HCT116 (cell line): ENCODE results near the gene ESF1. TPM values are rescaled to one million over a fixed set of nuclear protein-coding genes. Genes with fewer than 3 reads are reported as not detected.

Experiments
- ATAC-seq: fragments of 200-7000 bp; cut with Tn5 transposase; 2 replicates; pipeline ENCODE4 v1.9.1; 2020; ENCODE audit warnings: mild to moderate bottlenecking, moderate library complexity
- BruUV-seq: library from RNA; stranded (reverse); fragments of 400-500 nt; replicated peaks from 2 replicates; lab custom pipeline; 2021; lab: Mats Ljungman, UMichigan
- CTCF ChIA-PET: fragments of 300-600 bp; sonication (Branson Sonifier 250); formaldehyde crosslinking; loops from one replicate; lab custom pipeline; 2021; ENCODE audit warnings: antibody characterized with exemption; lab: Charles Lee
- POLR2A ChIA-PET: fragments of 300-600, 350-600 bp; sonication (Branson Sonifier 250); formaldehyde crosslinking; loops from one replicate; lab custom pipeline; 2021; ENCODE audit warnings: antibody characterized with exemption; lab: Charles Lee
- RAD21 ChIA-PET, 2 experiments: fragments of 300-600 bp; sonication (Branson Sonifier 250); formaldehyde crosslinking; loops; one replicate each; lab custom pipeline; 2023; ENCODE audit warnings: low total read pairs in 2 of 2; ENCODE audit not compliant: uncharacterized antibody in 2 of 2, unreplicated experiment in 2 of 2, low non-redundant PET in 1 of 2; lab: Charles Lee
- DNase-seq: peaks from one replicate; pipeline ENCODE4 v3.0.0-alpha.2; 2010; ENCODE audit warnings: low read depth, low spot score
- H2AFZ ChIP-seq: fragments of 200-600 bp; shearing (Covaris generic), sonication (generic); 2 replicates; pipeline ENCODE4 v1.6.1; 2017; ENCODE audit warnings: low read depth, mixed run types, mixed read lengths, antibody characterized with exemption, low read length; ENCODE audit not compliant: poor library complexity, severe bottlenecking
- H3K27ac ChIP-seq: 2 replicates; pipeline ENCODE4 v1.5.1; 2012; ENCODE audit warnings: low read depth, low read length
- H3K27me3 ChIP-seq: fragments of 200-600 bp; sonication (generic); 2 replicates; pipeline ENCODE4 v1.6.1; 2016; ENCODE audit warnings: mixed run types, low read length, mixed read lengths; ENCODE audit not compliant: insufficient read depth
- H3K36me3 ChIP-seq, 2 experiments: fragments of 200-500 bp in 1 of 2; fragments of 200-600 bp in 1 of 2; sonication (Bioruptor generic) in 1 of 2; sonication (generic) in 1 of 2; 2 replicates each; pipeline versions ENCODE4 v1.5.1 to v1.6.1; 2014 to 2016; ENCODE audit warnings: low read length in 2 of 2, inconsistent platforms in 1 of 2, mixed read lengths in 1 of 2, mixed run types in 1 of 2; ENCODE audit not compliant: insufficient read depth in 2 of 2, control insufficient read depth in 1 of 2
- H3K4me1 ChIP-seq, 2 experiments: fragments of 200-600 bp in 1 of 2; sonication (generic) in 1 of 2; 2 replicates each; pipeline versions ENCODE4 v1.5.1 to v1.6.1; 2012 to 2017; ENCODE audit warnings: low read length in 2 of 2, inconsistent platforms in 1 of 2, mild to moderate bottlenecking in 1 of 2, mixed read lengths in 1 of 2, mixed run types in 1 of 2, moderate library complexity in 1 of 2; ENCODE audit not compliant: insufficient read depth in 2 of 2, control insufficient read depth in 1 of 2
- H3K4me2 ChIP-seq: fragments of 200-600 bp; sonication (generic); 2 replicates; pipeline ENCODE4 v1.6.1; 2017; ENCODE audit warnings: mixed run types, low read length, mixed read lengths
- H3K4me3 ChIP-seq, 2 experiments: fragments of 200-600 bp in 1 of 2; sonication (generic) in 1 of 2; replicated peaks in 1 of 2; 2 replicates each; pipeline ENCODE4 v1.5.1; 2011 to 2016; ENCODE audit warnings: low read length in 2 of 2, control low read depth in 1 of 2, low read depth in 1 of 2, mild to moderate bottlenecking in 1 of 2, mixed read lengths in 1 of 2, mixed run types in 1 of 2
- H3K79me2 ChIP-seq: fragments of 200-600 bp; sonication (generic); 2 replicates; pipeline ENCODE4 v1.6.1; 2017; ENCODE audit warnings: mild to moderate bottlenecking, mixed run types, low read length, moderate library complexity, mixed read lengths; ENCODE audit not compliant: insufficient read depth
- H3K9ac ChIP-seq: fragments of 200-600 bp; sonication (generic); 2 replicates; pipeline ENCODE4 v1.6.1; 2016; ENCODE audit warnings: low read length, mixed read lengths
- H3K9me2 ChIP-seq: fragments of 200-600 bp; sonication (generic), shearing (Covaris generic); 2 replicates; pipeline ENCODE4 v1.6.1; 2017; ENCODE audit warnings: mixed run types, mild to moderate bottlenecking, moderate library complexity; ENCODE audit not compliant: insufficient read depth
- H3K9me3 ChIP-seq, 2 experiments: fragments of 200-500 bp in 1 of 2; fragments of 200-600 bp in 1 of 2; sonication (Bioruptor generic) in 1 of 2; sonication (generic) in 1 of 2; 2 replicates each; pipeline ENCODE4 v1.6.1; 2014 to 2017; ENCODE audit warnings: low read length in 2 of 2, mixed read lengths in 2 of 2, inconsistent platforms in 1 of 2, low read depth in 1 of 2, mild to moderate bottlenecking in 1 of 2, mixed run types in 1 of 2, moderate library complexity in 1 of 2; ENCODE audit not compliant: control insufficient read depth in 1 of 2, insufficient read depth in 1 of 2
- H4K20me1 ChIP-seq: fragments of 200-600 bp; sonication (generic), shearing (Covaris generic); 2 replicates; pipeline ENCODE4 v1.6.1; 2017; ENCODE audit warnings: mixed run types, mild to moderate bottlenecking, moderate library complexity; ENCODE audit not compliant: insufficient read depth
- ATF3 ChIP-seq: IDR thresholded peaks from 2 replicates; pipeline ENCODE4 v1.6.1; 2012
- CBX3 ChIP-seq: IDR thresholded peaks from 2 replicates; pipeline ENCODE4 v1.6.1; 2012; ENCODE audit warnings: low read depth
- CTCF ChIP-seq, 3 experiments: fragments of 200-600 bp in 1 of 3; sonication (generic) in 1 of 3; IDR thresholded peaks in 2 of 3; conservative IDR thresholded peaks in 1 of 3; 2 replicates each; pipeline ENCODE4 v1.5.1; 2012 to 2017; ENCODE audit warnings: low read depth in 2 of 3, low read length in 2 of 3, antibody characterized with exemption in 1 of 3, borderline replicate concordance in 1 of 3, control low read depth in 1 of 3, mild to moderate bottlenecking in 1 of 3, mixed read lengths in 1 of 3, mixed run types in 1 of 3, moderate library complexity in 1 of 3; ENCODE audit not compliant: insufficient read depth in 1 of 3
- EGR1 ChIP-seq: IDR thresholded peaks from 2 replicates; pipeline ENCODE4 v1.6.1; 2012; ENCODE audit warnings: low read depth
- ELF1 ChIP-seq: IDR thresholded peaks from 2 replicates; pipeline ENCODE4 v1.6.1; 2012; ENCODE audit warnings: low read depth, borderline replicate concordance
- FOSL1 ChIP-seq: IDR thresholded peaks from 2 replicates; pipeline ENCODE4 v1.6.1; 2012; ENCODE audit warnings: low read depth
- MAX ChIP-seq: IDR thresholded peaks from 2 replicates; pipeline ENCODE4 v1.6.1; 2012
- POLR2A ChIP-seq: IDR thresholded peaks from 2 replicates; pipeline ENCODE4 v1.7.0; 2011; ENCODE audit warnings: borderline replicate concordance; ENCODE audit not compliant: insufficient read depth, insufficient read length; ENCODE audit errors: extremely low read depth
- POLR2AphosphoS5 ChIP-seq: IDR thresholded peaks from 2 replicates; pipeline ENCODE4 v1.6.1; 2011; ENCODE audit warnings: mild to moderate bottlenecking, low read depth, low read length, moderate library complexity
- RAD21 ChIP-seq: IDR thresholded peaks from 2 replicates; pipeline ENCODE4 v1.6.1; 2012; ENCODE audit warnings: low read depth, mild to moderate bottlenecking
- REST ChIP-seq: IDR thresholded peaks from 2 replicates; pipeline ENCODE4 v1.6.1; 2012; ENCODE audit warnings: low read depth
- SIN3A ChIP-seq: IDR thresholded peaks from 2 replicates; pipeline ENCODE4 v1.6.1; 2012; ENCODE audit warnings: low read depth
- SP1 ChIP-seq: IDR thresholded peaks from 2 replicates; pipeline ENCODE4 v1.6.1; 2012; ENCODE audit warnings: low read depth
- TCF7L2 ChIP-seq: IDR thresholded peaks from 2 replicates; pipeline ENCODE4 v1.7.0; 2011; ENCODE audit warnings: borderline replicate concordance, inconsistent platforms; ENCODE audit not compliant: insufficient read depth, insufficient read length; ENCODE audit errors: extremely low read depth
- ZNF274 ChIP-seq: fragments of 200-500 bp; sonication (Bioruptor generic); IDR thresholded peaks from 2 replicates; pipeline ENCODE4 v1.6.1; 2014; ENCODE audit warnings: mild to moderate bottlenecking, low read depth, low read length, inconsistent platforms
- intact Hi-C: fragments of 100-400 bp; cut with micrococcal nuclease; formaldehyde crosslinking; loops from 2 replicates; pipeline ENCODE4 v1.10.0; 2022
- total RNA-seq: library from RNA; stranded (reverse); gene quantifications from one replicate; pipeline ENCODE4 v1.2.1, GENCODE V29; 2021; ENCODE audit not compliant: unreplicated experiment

The ESF1 gene
- total RNA-seq, 1 experiment from 2014 or later: 25.4 TPM

GRCh38 chr20:13809373-13809772 lies 24.7 kb upstream of the ESF1 start:
- H3K4me1 ChIP-seq: no peaks in the 10 kb centered on the region
- H4K20me1 ChIP-seq: no peaks in the 10 kb centered on the region
- no peaks in the 10 kb centered on the region for H3K9me3 ChIP-seq
- intact Hi-C loops: no loop called here
- BruUV-seq: no TSS peak
- H2AFZ ChIP-seq: no peak overlapping the region
- ChIA-PET RAD21 (no interaction called here), POLR2A (no interaction called here), CTCF (no interaction called here)
- no peaks in the 10 kb centered on the region for H3K79me2 ChIP-seq
- peaks cover 41 to 58% of the 10 kb centered on the region in 2 experiments for H3K36me3 ChIP-seq
- no peak overlapping the region for H3K4me3 ChIP-seq
- H3K9ac ChIP-seq: no peak overlapping the region
- no peaks in the 10 kb centered on the region for H3K27me3 ChIP-seq
- H3K9me2 ChIP-seq: no peaks in the 10 kb centered on the region
- ATAC-seq (no peak), DNase-seq (no peak)
- no peak overlapping the region for H3K27ac ChIP-seq
- no peak overlapping the region for H3K4me2 ChIP-seq
- no peak for TF ChIP-seq SP1
- TF ChIP-seq RAD21: no peak
- no peak for TF ChIP-seq ELF1
- no peak for TF ChIP-seq POLR2A

- Histone ChIP-seq H3K27me3 (no peaks in the 10 kb centered on the region), H2AFZ (no peak overlapping the region), H4K20me1 (peaks cover 6% of the 10 kb centered on the region; the same call in 1 of the 2 replicates), H3K4me3 (no peak overlapping the region), H3K9ac (no peak overlapping the region), H3K9me2 (no peaks in the 10 kb centered on the region), H3K79me2 (peaks cover 5% of the 10 kb centered on the region; the same call in 1 of the 2 replicates), H3K4me2 (no peak overlapping the region), H3K27ac (peak overlapping the region; percentile 16; the same call in 1 of the 2 replicates), H3K4me1 (0 out of 4 replicates have a peak, but pooled peaks cover 0 to 4% of the 10 kb centered on the region in 2 experiments), H3K9me3 (no peaks in the 10 kb centered on the region), H3K36me3 (peaks cover 53 to 59% of the 10 kb centered on the region in 2 experiments)
- ChIA-PET RAD21 (no interaction called here), CTCF (interaction anchor here (0.7 to 1.1 kb wide), 2 partner anchors 13 to 18 kb away, joined by 3 read pairs; no protein-coding TSS in a partner anchor), POLR2A (no interaction called here)
- ATAC-seq (peak; percentile 72), DNase-seq (no peak)
- intact Hi-C loops: no loop called here
- no TSS peak for BruUV-seq
- TF ChIP-seq ZNF274 (no peak), RAD21 (no peak), FOSL1 (no peak), CTCF (IDR thresholded peaks at IDR 0.05 in 2 of 3, conservative IDR thresholded peaks at IDR 0.05 in 1 of 3; ENCODE audit: borderline replicate concordance in 1 of 3, insufficient read depth in 1 of 3, low read depth in 2 of 3, low read length in 2 of 3) (no peak), MAX (no peak), REST (no peak), CBX3 (no peak), POLR2AphosphoS5 (no peak), SIN3A (no peak), SP1 (no peak), TCF7L2 (no peak), ATF3 (no peak), EGR1 (no peak), POLR2A (no peak)
Measured at GRCh38 chr20:13800728-13801134, 16.0 kb upstream of the ESF1 start.
